Esophagus squamous epithelium (tissue), 5 donors: ENCODE results near the gene DNAH9. TPM values are rescaled to one million over a fixed set of nuclear protein-coding genes. Genes with fewer than 3 reads are reported as not detected.

Source experiments
- DNase-seq: peaks from one replicate; lab custom pipeline; 2025; lab: John Stamatoyannopoulos, UW
- H3K27ac ChIP-seq, 4 donors: fragments of 200-600 bp; sonication (generic); one replicate each; pipeline ENCODE4 v1.5.1; 2016 to 2019; ENCODE audit warnings: mild to moderate bottlenecking in 1 of 4
- H3K27me3 ChIP-seq, 4 donors: fragments of 200-600 bp; sonication (generic); 1 replicate in 3 of 4; 2 replicates in 1 of 4; pipeline versions ENCODE4 v1.5.1 to v1.6.0; 2017 to 2021; ENCODE audit warnings: antibody characterized with exemption in 1 of 4
- H3K36me3 ChIP-seq, 3 donors: fragments of 200-600 bp; sonication (generic); one replicate each; pipeline ENCODE4 v1.5.1; 2016 to 2019
- H3K4me1 ChIP-seq, 3 donors: fragments of 200-600 bp; sonication (generic); one replicate each; pipeline ENCODE4 v1.5.1; 2017 to 2019
- H3K4me3 ChIP-seq, 4 donors: fragments of 200-600 bp; sonication (generic); 1 replicate in 3 of 4; 2 replicates in 1 of 4; pipeline ENCODE4 v1.5.1; 2016 to 2019; ENCODE audit warnings: mild to moderate bottlenecking in 2 of 4, moderate library complexity in 1 of 4
- H3K9me3 ChIP-seq, 3 donors: fragments of 200-600 bp; sonication (generic); one replicate each; pipeline ENCODE4 v1.5.1; 2016 to 2019
- CTCF ChIP-seq, 6 experiments: fragments of 450-650 bp in 4 of 6; fragments of 200-600 bp in 2 of 6; sonication (generic) in 2 of 6; IDR thresholded peaks; one replicate each; pipeline ENCODE4 v1.5.1; 2016 to 2019; ENCODE audit warnings: antibody characterized with exemption in 6 of 6, mild to moderate bottlenecking in 4 of 6, moderate library complexity in 4 of 6
- POLR2A ChIP-seq, 4 donors: fragments of 450-650 bp; IDR thresholded peaks; one replicate each; pipeline ENCODE4 v1.6.1; 2017; ENCODE audit warnings: antibody characterized with exemption in 4 of 4, mild to moderate bottlenecking in 4 of 4, moderate library complexity in 3 of 4
- WGBS, 2 donors: methylation state at CpG; one replicate each; pipeline ENCODE4 v1.1.5; 2018; 5-methylcytosine and 5-hydroxymethylcytosine counted together
- intact Hi-C: fragments of 100-400 bp; cut with DNase I; formaldehyde crosslinking; loops from one replicate; pipeline ENCODE4 v1.15.0; 2022
- total RNA-seq, 4 donors: library from RNA; depleted of rRNA; stranded (reverse); fragments of >200 nt; gene quantifications; one replicate each; pipeline ENCODE4 v1.1.0, GENCODE V29; 2016
- donor health status: DM: yes; HTN: yes; CAD: no.

DNAH9 gene
- total RNA-seq, 4 donors from 2014 or later, result 0.18 to 0.61 (median 0.29) TPM

GRCh38 chr17:11636771-11637170 lies 38.5 kb downstream of the DNAH9 start:
- Histone ChIP-seq H3K4me1 (no peaks in the 10 kb centered on the region), H3K9me3 (no peaks in the 10 kb centered on the region), H3K27me3 (peaks cover 0 to 7% (median 0%) of the 10 kb centered on the region in 4 donors), H3K4me3 (no peak overlapping the region), H3K36me3 (no peaks in the 10 kb centered on the region), H3K27ac (no peak overlapping the region)
- no peak for TF ChIP-seq CTCF (IDR thresholded peaks at IDR 0.05)
- no peak for TF ChIP-seq POLR2A (IDR thresholded peaks at IDR 0.05)
- WGBS, 2 donors, result 85 to 90% methylated on average over 5 of the region's 5 CpGs
- intact Hi-C loops, result no loop called here
- no peak for DNase-seq

- Histone ChIP-seq H3K9me3 (no peaks in the 10 kb centered on the region), H3K4me1 (no peaks in the 10 kb centered on the region), H3K27me3 (peaks cover 0 to 4% (median 0%) of the 10 kb centered on the region in 4 donors), H3K36me3 (no peaks in the 10 kb centered on the region), H3K27ac (no peak overlapping the region), H3K4me3 (no peak overlapping the region)
- no peak for TF ChIP-seq POLR2A (IDR thresholded peaks at IDR 0.05)
- no peak for TF ChIP-seq CTCF (IDR thresholded peaks at IDR 0.05)
- intact Hi-C loops, result no loop called here
- no peak for DNase-seq
- 81 to 89% methylated on average over 6 of the region's 6 CpGs for WGBS, 2 donors
Observed at GRCh38 chr17:11637796-11638195, 39.5 kb downstream of the DNAH9 start.

- Histone ChIP-seq H3K4me3 (no peak overlapping the region), H3K36me3 (no peaks in the 10 kb centered on the region), H3K27me3 (peaks cover 0 to 4% (median 0%) of the 10 kb centered on the region in 4 donors), H3K4me1 (no peaks in the 10 kb centered on the region), H3K9me3 (no peaks in the 10 kb centered on the region), H3K27ac (no peak overlapping the region)
- 71 to 82% methylated on average over 1 to 2 of the region's 2 CpGs for WGBS, 2 donors
- intact Hi-C loops, result no loop called here
- no peak for TF ChIP-seq CTCF (IDR thresholded peaks at IDR 0.05)
- no peak for DNase-seq
Observed at GRCh38 chr17:11638700-11639265, 40.5 kb downstream of the DNAH9 start.

- H3K9me3 ChIP-seq, result no peaks in the 10 kb centered on the region
- DNase-seq, result no peak
Observed at GRCh38 chr17:11639736-11640462, 41.6 kb downstream of the DNAH9 start.

More at GRCh38 chr17:11639736-11640462, 41.6 kb downstream of the DNAH9 start:
- H3K36me3 ChIP-seq, result no peaks in the 10 kb centered on the region
- H3K27ac ChIP-seq, result no peak overlapping the region
- intact Hi-C loops, result no loop called here
- no peak overlapping the region for H3K4me3 ChIP-seq
- H3K27me3 ChIP-seq, result no peaks in the 10 kb centered on the region
- TF ChIP-seq POLR2A (IDR thresholded peaks at IDR 0.05), result no peak
- no peak for TF ChIP-seq CTCF (IDR thresholded peaks at IDR 0.05)
- peaks cover 0 to 9% (median 0%) of the 10 kb centered on the region in 3 donors for H3K4me1 ChIP-seq
- WGBS, 2 donors, result 71 to 74% methylated on average over 12 to 15 of the region's 18 CpGs
